SIG-M5 treated with dmso at 0.1 percent for 504 hours (cell line): ENCODE data around the gene PCDHGB7.
"Not testable (repeated sequence)": the region's sequence is repeated elsewhere in the genome, so short reads cannot be mapped to it uniquely, and the experiment has no call there.

Source experiments
- DNase-seq: peaks from one replicate; lab custom pipeline; 2025; ENCODE audit not compliant: unreplicated experiment; lab: John Stamatoyannopoulos, UW

The PCDHGB7 gene

GRCh38 chr5:141394401-141395187, 22.9 kb upstream of the PCDHGB7 start:
- DNase-seq, result not testable (repeated sequence)

- not testable (repeated sequence) for DNase-seq
Measured at GRCh38 chr5:141397756-141398551, 19.5 kb upstream of the PCDHGB7 start, which contains the start of gene PCDHGB5. PCDHGB5 (plus strand) TSS chr5:141397947; CDS start chr5:141398128, 181 bp downstream.

GRCh38 chr5:141398608-141399007, 18.9 kb upstream of the PCDHGB7 start:
- no peak for DNase-seq

- no peak for DNase-seq
Measured at GRCh38 chr5:141399555-141400258, 17.8 kb upstream of the PCDHGB7 start.

GRCh38 chr5:141402553-141403243, 14.8 kb upstream of the PCDHGB7 start, which contains the start of gene PCDHGA9:
PCDHGA9 (plus strand) TSS chr5:141402778; CDS start chr5:141402953, 175 bp downstream.
- no peak for DNase-seq

GRCh38 chr5:141403387-141403786, 14.1 kb upstream of the PCDHGB7 start:
- DNase-seq, result no peak

- not testable (repeated sequence) for DNase-seq
Measured at GRCh38 chr5:141407790-141408505, 9.5 kb upstream of the PCDHGB7 start, which contains the start of gene PCDHGB6. PCDHGB6 (plus strand) TSS chr5:141408021; CDS start chr5:141408203, 182 bp downstream.

- DNase-seq, result no peak
Measured at GRCh38 chr5:141409598-141410306, 7.7 kb upstream of the PCDHGB7 start.

GRCh38 chr5:141411575-141411974, 5.9 kb upstream of the PCDHGB7 start:
- no peak for DNase-seq

- peak; percentile 87 for DNase-seq
Measured at GRCh38 chr5:141412854-141413539, 4.5 kb upstream of the PCDHGB7 start, which contains the start of gene PCDHGA10. PCDHGA10 (plus strand) TSS chr5:141412987; CDS start chr5:141413176, 189 bp downstream.

- no peak for DNase-seq
Measured at GRCh38 chr5:141413540-141414069, 3.9 kb upstream of the PCDHGB7 start.

- not testable (repeated sequence) for DNase-seq
Measured at GRCh38 chr5:141414548-141415274, 2.8 kb upstream of the PCDHGB7 start.

GRCh38 chr5:141415275-141415618, 2.2 kb upstream of the PCDHGB7 start:
- DNase-seq, result not testable (repeated sequence)

- no peak for DNase-seq
Measured at GRCh38 chr5:141419074-141419880, 1.8 kb downstream of the PCDHGB7 start.

- no peak for DNase-seq
Measured at GRCh38 chr5:141420855-141421488, 3.5 kb downstream of the PCDHGB7 start, which contains the start of gene PCDHGA11. PCDHGA11 (plus strand) TSS chr5:141421051; CDS start chr5:141421228, 177 bp downstream.

GRCh38 chr5:141421489-141421855, 4.0 kb downstream of the PCDHGB7 start:
- DNase-seq, result no peak
